Measurements from ENCODE around the gene HSBP1L1.

HSBP1L1 gene

GRCh38 chr18:79964330-79965118 lies at the start of gene HSBP1L1:
HSBP1L1 (plus strand) TSS chr18:79964643; CDS start chr18:79964736, 93 bp downstream.
- no peak for DNase-seq

GRCh38 chr18:79915161-79916127 lies 49.0 kb upstream of the HSBP1L1 start:
- no peak for DNase-seq

- no peak for DNase-seq
Observed at GRCh38 chr18:79916128-79916494, 48.3 kb upstream of the HSBP1L1 start.

GRCh38 chr18:79916546-79917168 lies 47.8 kb upstream of the HSBP1L1 start:
- DNase-seq = no peak

- no peak for DNase-seq
Observed at GRCh38 chr18:79917169-79917852, 47.1 kb upstream of the HSBP1L1 start.

- DNase-seq = no peak
Observed at GRCh38 chr18:79917853-79918614, 46.4 kb upstream of the HSBP1L1 start.

- no peak for DNase-seq
Observed at GRCh38 chr18:79918615-79919011, 45.8 kb upstream of the HSBP1L1 start.

GRCh38 chr18:79919089-79919488 lies 45.4 kb upstream of the HSBP1L1 start:
- DNase-seq = no peak

- DNase-seq = no peak
Observed at GRCh38 chr18:79921984-79922965, 42.2 kb upstream of the HSBP1L1 start.

- DNase-seq = no peak
Observed at GRCh38 chr18:79922971-79923411, 41.5 kb upstream of the HSBP1L1 start.

GRCh38 chr18:79923896-79924585 lies 40.4 kb upstream of the HSBP1L1 start:
- no peak for DNase-seq

- DNase-seq = peak; percentile 70
Observed at GRCh38 chr18:79924814-79925731, 39.4 kb upstream of the HSBP1L1 start.

- no peak for DNase-seq
Observed at GRCh38 chr18:79926306-79926705, 38.1 kb upstream of the HSBP1L1 start.

- DNase-seq = no peak
Observed at GRCh38 chr18:79926715-79927606, 37.5 kb upstream of the HSBP1L1 start.

GRCh38 chr18:79927607-79928562 lies 36.6 kb upstream of the HSBP1L1 start:
- no peak for DNase-seq

- DNase-seq = no peak
Observed at GRCh38 chr18:79928563-79928960, 35.9 kb upstream of the HSBP1L1 start.

Data from left hindlimb (tissue), 1 donor.